Stimulated activated CD8-positive, alpha-beta memory T cell treated with anti-CD3 and anti-CD28 coated beads, Interleukin-4, amount 100 ng/mL, for 24 hours (primary cell): ENCODE results near the gene ZBTB1.
"Not testable (repeated sequence)": the region's sequence is repeated elsewhere in the genome, so short reads cannot be mapped to it uniquely, and the experiment has no call there.

Source experiments
- DNase-seq: peaks from one replicate; pipeline ENCODE4 v3.0.0-alpha.2; 2020; ENCODE audit warnings: low read depth

ZBTB1 gene

GRCh38 chr14:64496764-64497163 lies 7.8 kb upstream of the ZBTB1 start:
- DNase-seq = no peak

DNA sequence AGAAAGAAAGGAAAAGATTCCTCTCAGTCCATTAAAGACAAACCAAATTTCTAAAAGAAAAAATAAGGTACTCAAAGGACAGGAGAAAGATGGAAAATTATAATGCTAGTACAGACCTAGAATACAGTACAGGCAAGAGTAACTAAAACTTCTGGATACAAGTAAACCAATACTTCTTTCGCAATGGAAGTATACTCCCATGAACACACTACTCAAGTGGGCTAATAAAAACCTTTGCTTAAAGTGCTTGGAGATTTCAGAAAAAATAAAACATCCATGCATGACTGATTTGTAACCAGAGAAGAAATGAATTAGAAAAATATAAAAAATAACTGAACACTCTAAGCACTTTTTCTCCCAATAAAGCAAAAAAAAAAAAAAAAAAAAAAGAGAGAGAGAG lies 4.5 kb upstream of the ZBTB1 start:
- DNase-seq = no peak

- no peak for DNase-seq
Observed at GRCh38 chr14:64501411-64502171, 3.0 kb upstream of the ZBTB1 start.

DNA sequence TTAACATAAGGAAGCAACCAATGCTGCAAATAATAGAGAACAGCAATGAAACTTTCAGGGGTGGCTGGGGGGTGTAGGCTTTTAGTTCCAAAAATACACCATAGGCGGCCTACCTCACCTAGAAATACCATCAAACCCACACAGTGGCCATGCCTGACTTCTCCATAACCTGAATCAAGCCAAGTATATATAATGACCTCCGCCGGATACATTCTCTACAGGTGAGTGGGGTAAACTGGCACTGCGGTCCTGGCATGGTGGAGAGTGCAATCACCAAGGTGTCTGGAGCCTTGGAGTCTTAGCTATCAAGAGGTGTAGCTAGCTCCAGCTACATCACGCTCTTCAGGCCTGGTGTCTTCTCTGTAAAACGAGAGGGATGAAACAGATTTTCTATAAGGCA lies 2.1 kb upstream of the ZBTB1 start:
- no peak for DNase-seq

GRCh38 chr14:64502887-64503433 lies 1.6 kb upstream of the ZBTB1 start:
- DNase-seq = no peak

- peak; percentile 92 for DNase-seq
Observed at GRCh38 chr14:64503434-64504309, 898 bp upstream of the ZBTB1 start, which contains the start of gene ZBTB25. Gene ZBTB25, minus strand, starts transcription at chr14:64503838. Its CDS starts 13,305 bp downstream, at chr14:64490533.

DNA sequence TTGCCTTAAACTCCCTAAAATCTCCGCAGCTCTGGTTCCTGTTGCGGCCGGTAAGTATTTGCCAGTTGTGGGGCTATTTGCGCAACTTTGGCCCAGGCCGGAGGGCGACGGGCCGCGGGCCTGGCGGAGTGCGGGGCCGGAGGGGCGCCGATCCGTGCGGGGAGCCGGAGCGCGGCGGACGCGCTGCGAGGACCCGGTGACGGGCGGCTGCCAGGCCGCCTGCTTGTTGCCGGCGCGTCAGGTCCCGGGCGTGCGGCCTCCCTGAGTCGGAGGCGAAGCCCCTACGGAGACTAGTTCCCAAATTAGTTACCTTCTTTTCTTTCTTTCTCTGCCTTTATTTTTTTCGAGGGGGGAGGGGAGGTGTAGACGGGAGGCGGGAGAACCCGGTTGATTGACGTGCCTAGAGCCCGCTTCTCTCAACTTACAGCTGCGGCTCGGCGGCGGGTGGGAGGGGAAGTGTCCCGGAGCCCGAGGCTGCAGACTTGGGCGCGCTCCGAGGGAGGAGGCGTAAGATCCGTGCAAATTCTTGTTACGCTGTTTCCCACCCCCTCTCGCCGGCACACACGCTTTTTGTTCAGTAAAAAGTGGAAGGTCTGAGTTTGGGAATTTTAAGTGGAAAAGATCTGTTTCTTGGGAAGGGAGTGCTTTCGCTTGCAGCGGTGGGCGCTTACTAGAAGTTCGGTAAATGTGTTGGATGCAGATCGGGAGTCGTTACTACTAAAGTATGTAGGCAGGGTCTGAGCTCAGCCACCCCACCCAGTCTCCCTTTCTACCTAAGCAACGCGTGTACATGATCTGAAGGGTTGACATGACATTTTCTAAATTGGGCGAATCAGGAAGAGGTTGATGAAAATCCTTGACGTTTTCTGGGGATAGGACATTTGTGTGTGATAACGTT lies 576 bp downstream of the ZBTB1 start:
- DNase-seq = peak; percentile 76

GRCh38 chr14:64506721-64507120 lies 2.2 kb downstream of the ZBTB1 start:
- DNase-seq = no peak

GRCh38 chr14:64507376-64508156 lies 3.0 kb downstream of the ZBTB1 start:
- no peak for DNase-seq

DNA sequence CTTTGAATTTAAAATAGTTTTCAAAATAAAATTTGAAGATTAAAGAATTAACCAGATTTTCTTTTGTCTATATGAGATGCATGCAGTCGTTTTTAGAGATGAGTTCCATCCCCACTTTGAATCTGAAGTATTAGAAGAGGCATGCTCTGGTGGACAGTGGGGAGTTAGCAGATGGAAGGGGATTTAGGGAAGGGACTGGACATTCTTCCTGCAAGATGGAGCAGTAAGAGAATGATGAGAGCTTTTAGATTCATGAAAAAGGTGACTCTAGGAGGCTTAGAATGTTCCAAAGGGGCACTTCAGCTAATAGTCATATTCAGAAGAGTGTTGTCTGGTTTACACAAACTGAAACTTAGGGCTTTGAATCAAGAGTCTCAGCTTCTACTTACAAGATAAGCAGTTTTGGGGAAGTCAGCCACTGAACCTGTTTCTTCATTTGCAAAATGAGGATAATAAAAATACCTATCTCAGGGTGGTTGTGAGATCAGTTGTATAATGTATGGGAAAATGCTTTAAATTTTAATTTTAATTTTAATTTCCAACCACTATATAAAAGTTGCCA lies 3.7 kb downstream of the ZBTB1 start:
- DNase-seq = no peak

- no peak for DNase-seq
Observed at GRCh38 chr14:64509036-64509435, 4.5 kb downstream of the ZBTB1 start.

DNA sequence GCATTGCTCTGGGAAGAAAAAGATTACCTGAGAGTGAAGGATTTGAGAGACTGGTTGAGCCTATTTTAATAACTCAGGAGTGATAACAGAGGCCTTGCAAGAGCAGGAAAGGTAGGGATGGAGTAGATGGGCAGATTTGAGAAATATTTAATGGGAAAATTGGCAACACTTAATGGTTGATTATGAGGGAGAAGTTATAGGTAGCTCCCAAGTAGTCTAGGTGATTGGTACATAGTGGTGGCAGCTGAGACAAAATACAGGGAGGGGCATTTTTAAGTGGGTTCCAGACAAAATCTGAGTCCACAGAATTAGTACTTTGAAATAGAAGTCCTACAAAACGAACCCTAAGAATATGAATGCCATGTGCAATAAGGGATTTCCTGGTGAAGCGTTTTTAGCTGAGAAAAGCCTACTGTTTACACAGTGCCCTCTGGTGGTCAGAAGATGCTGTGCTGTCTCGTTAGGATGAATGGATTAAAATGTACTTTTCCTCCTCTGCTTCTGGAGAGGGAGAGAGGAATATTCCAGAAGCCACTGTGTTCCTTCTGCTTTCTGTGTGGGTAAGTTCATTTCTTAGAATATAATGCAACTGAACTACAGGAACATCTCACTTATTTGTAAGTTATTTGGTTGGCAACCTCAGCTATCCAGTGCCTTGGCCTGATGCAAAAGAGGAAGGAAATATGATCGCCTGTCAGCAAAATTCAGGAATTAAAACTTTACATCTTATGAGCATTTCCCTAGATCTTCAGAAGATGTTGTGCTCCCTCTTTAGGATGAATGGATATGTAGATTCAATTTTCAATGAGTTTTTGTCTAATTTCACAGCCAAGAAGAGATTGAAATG lies 6.5 kb downstream of the ZBTB1 start:
- peak; percentile 33 for DNase-seq

GRCh38 chr14:64513271-64513670 lies 8.7 kb downstream of the ZBTB1 start:
- no peak for DNase-seq

DNA sequence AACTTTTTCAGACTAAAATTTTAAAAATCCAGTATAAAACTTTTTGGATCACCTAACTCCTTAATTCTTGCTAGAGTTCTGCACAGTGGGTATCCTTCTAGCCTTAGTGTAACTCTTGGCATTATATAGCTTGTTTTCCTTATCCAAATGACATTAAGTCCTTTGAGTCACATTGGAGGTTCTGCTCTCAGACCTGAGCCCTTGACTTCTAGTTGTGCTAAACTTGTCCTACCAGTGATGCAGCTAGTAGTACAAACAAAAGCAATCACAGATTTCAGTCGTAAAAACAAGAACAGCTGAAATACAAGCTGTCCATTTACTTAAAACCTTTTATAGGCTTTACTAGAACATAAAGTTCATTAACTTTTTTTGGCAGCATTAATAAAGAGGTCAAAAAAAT lies 10.5 kb downstream of the ZBTB1 start:
- DNase-seq = no peak

- DNase-seq = no peak
Observed at GRCh38 chr14:64516969-64517368, 12.4 kb downstream of the ZBTB1 start.

- not testable (repeated sequence) for DNase-seq
Observed at GRCh38 chr14:64517667-64518066, 13.1 kb downstream of the ZBTB1 start.

DNA sequence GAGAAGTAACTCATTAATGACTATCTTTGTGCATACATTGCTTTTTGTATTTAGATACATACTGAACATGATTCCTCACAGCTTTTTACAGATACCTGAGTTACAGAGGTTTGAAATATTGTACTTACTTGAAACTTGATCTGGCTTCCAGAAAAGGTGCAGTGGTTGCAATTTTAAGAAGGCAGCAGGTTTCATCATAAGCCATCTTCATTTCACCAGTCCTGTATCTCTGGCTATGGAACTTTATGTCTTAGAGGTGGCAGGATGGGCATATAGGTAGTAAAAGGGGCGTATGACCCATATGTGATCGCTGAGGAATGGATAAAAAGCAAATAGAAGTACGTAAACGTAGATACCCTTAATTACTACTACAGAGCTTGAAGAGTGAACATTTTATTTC lies 13.7 kb downstream of the ZBTB1 start:
- DNase-seq = no peak

- no peak for DNase-seq
Observed at GRCh38 chr14:64520699-64521098, 16.1 kb downstream of the ZBTB1 start.

GRCh38 chr14:64522591-64523355 lies 18.2 kb downstream of the ZBTB1 start:
- no peak for DNase-seq
